WTC11 (cell line): ENCODE data around the gene DLL1. TPM values are rescaled to one million over a fixed set of nuclear protein-coding genes. Genes with fewer than 3 reads are reported as not detected.
A peak's percentile ranks its signal among the peaks of the same experiment; 100 is the strongest.

ENCODE experiments used
- ETV6 ChIP-seq: sonication (generic); formaldehyde crosslinking; IDR thresholded peaks from 2 replicates; pipeline ENCODE4 v1.8.1; 2022; ENCODE audit warnings: mild to moderate bottlenecking, missing genetic modification reagents
- FOXJ3 ChIP-seq: sonication (generic); formaldehyde crosslinking; IDR thresholded peaks from 2 replicates; pipeline ENCODE4 v1.9.0; 2021; ENCODE audit warnings: missing genetic modification reagents, mild to moderate bottlenecking, borderline replicate concordance
- GABPB1 ChIP-seq: sonication (generic); formaldehyde crosslinking; IDR thresholded peaks from 2 replicates; pipeline ENCODE4 v1.8.1; 2023; ENCODE audit warnings: mild to moderate bottlenecking, missing genetic modification reagents
- IRF2 ChIP-seq: sonication (generic); formaldehyde crosslinking; IDR thresholded peaks from 2 replicates; pipeline ENCODE4 v1.8.0; 2022; ENCODE audit warnings: low read depth, missing genetic modification reagents, borderline replicate concordance
- JUN ChIP-seq: sonication (generic); formaldehyde crosslinking; IDR thresholded peaks from 2 replicates; pipeline ENCODE4 v1.8.0; 2023; ENCODE audit warnings: mild to moderate bottlenecking, missing genetic modification reagents
- MYBL2 ChIP-seq: sonication (generic); formaldehyde crosslinking; IDR thresholded peaks from 2 replicates; pipeline ENCODE4 v1.8.1; 2023; ENCODE audit warnings: mild to moderate bottlenecking, moderate library complexity, missing genetic modification reagents
- NR1H2 ChIP-seq: sonication (generic); formaldehyde crosslinking; IDR thresholded peaks from 2 replicates; pipeline ENCODE4 v1.9.0; 2021; ENCODE audit warnings: mild to moderate bottlenecking, moderate library complexity, missing genetic modification reagents
- PRRX2 ChIP-seq: fragments of 250-450 bp; sonication (Bioruptor Pico); IDR thresholded peaks from 2 replicates; pipeline ENCODE4 v1.8.0; 2021; ENCODE audit warnings: mild to moderate bottlenecking
- SMAD3 ChIP-seq: sonication (generic); formaldehyde crosslinking; IDR thresholded peaks from 2 replicates; pipeline ENCODE4 v1.8.0; 2022; ENCODE audit warnings: missing genetic modification reagents, mild to moderate bottlenecking, borderline replicate concordance
- TEAD1 ChIP-seq: sonication (generic); formaldehyde crosslinking; IDR thresholded peaks from 2 replicates; pipeline ENCODE4 v1.8.0; 2022; ENCODE audit warnings: mild to moderate bottlenecking, missing genetic modification reagents
- TP53 ChIP-seq: sonication (generic); formaldehyde crosslinking; IDR thresholded peaks from 2 replicates; pipeline ENCODE4 v1.8.1; 2023; ENCODE audit warnings: mild to moderate bottlenecking, missing genetic modification reagents
- ZNF219 ChIP-seq: sonication (generic); formaldehyde crosslinking; IDR thresholded peaks from 2 replicates; pipeline ENCODE4 v1.8.0; 2023; ENCODE audit warnings: missing genetic modification reagents, mild to moderate bottlenecking, borderline replicate concordance
- ZNF232 ChIP-seq: sonication (generic); formaldehyde crosslinking; IDR thresholded peaks from 2 replicates; pipeline ENCODE4 v1.8.0; 2022; ENCODE audit warnings: mild to moderate bottlenecking, missing genetic modification reagents
- ZNF263 ChIP-seq: sonication (generic); formaldehyde crosslinking; IDR thresholded peaks from 2 replicates; pipeline ENCODE4 v1.8.1; 2022; ENCODE audit warnings: low read depth, mild to moderate bottlenecking, moderate library complexity, missing genetic modification reagents
- ZNF396 ChIP-seq: fragments of 250-450 bp; sonication (Bioruptor Pico); IDR thresholded peaks from 2 replicates; pipeline ENCODE4 v1.8.0; 2021; ENCODE audit warnings: mild to moderate bottlenecking, moderate library complexity, borderline replicate concordance
- total RNA-seq: library from RNA; stranded (reverse); gene quantifications from 3 replicates; pipeline ENCODE4 v1.2.3, GENCODE V29; 2021
- TF ChIP-seq, protein P1 (sequence below): fragments of 250-450 bp; sonication (Bioruptor Pico); IDR thresholded peaks from 2 replicates; pipeline ENCODE4 v1.8.0; 2021; ENCODE audit warnings: mild to moderate bottlenecking
- TF ChIP-seq, protein P2 (sequence below): fragments of 250-450 bp; sonication (Bioruptor Pico); conservative IDR thresholded peaks from 2 replicates; pipeline ENCODE4 v1.9.0; 2021; ENCODE audit warnings: mild to moderate bottlenecking
- TF ChIP-seq, protein P3 (sequence below): sonication (generic); formaldehyde crosslinking; IDR thresholded peaks from 2 replicates; pipeline ENCODE4 v1.8.1; 2022; ENCODE audit warnings: low read depth, mild to moderate bottlenecking, moderate library complexity, missing genetic modification reagents, borderline replicate concordance
- TF ChIP-seq, protein P4 (sequence below): sonication (generic); formaldehyde crosslinking; IDR thresholded peaks from 2 replicates; pipeline ENCODE4 v1.8.1; 2023; ENCODE audit warnings: mild to moderate bottlenecking, missing genetic modification reagents, moderate library complexity
- TF ChIP-seq, protein P5 (sequence below): fragments of 250-450 bp; sonication (Bioruptor Pico); IDR thresholded peaks from 2 replicates; pipeline ENCODE4 v1.9.0; 2021; ENCODE audit warnings: moderate library complexity, mild to moderate bottlenecking, inconsistent platforms, borderline replicate concordance
- TF ChIP-seq, protein P6 (sequence below): sonication (generic); formaldehyde crosslinking; IDR thresholded peaks from 2 replicates; pipeline ENCODE4 v1.8.1; 2022; ENCODE audit warnings: mild to moderate bottlenecking, missing genetic modification reagents, moderate library complexity, borderline replicate concordance
- TF ChIP-seq, protein P7 (sequence below): fragments of 250-450 bp; sonication (Bioruptor Pico); IDR thresholded peaks from 2 replicates; pipeline ENCODE4 v1.9.0; 2021; ENCODE audit warnings: mild to moderate bottlenecking, borderline replicate concordance
- TF ChIP-seq, protein P8 (sequence below): sonication (generic); formaldehyde crosslinking; IDR thresholded peaks from 2 replicates; pipeline ENCODE4 v1.8.0; 2023; ENCODE audit warnings: mild to moderate bottlenecking, missing genetic modification reagents
- TF ChIP-seq, protein P9 (sequence below): sonication (generic); formaldehyde crosslinking; IDR thresholded peaks from 2 replicates; pipeline ENCODE4 v1.8.1; 2023; ENCODE audit warnings: mild to moderate bottlenecking, missing genetic modification reagents

DLL1 gene
- total RNA-seq, 1 experiment from 2014 or later: 25.3 TPM

DNA sequence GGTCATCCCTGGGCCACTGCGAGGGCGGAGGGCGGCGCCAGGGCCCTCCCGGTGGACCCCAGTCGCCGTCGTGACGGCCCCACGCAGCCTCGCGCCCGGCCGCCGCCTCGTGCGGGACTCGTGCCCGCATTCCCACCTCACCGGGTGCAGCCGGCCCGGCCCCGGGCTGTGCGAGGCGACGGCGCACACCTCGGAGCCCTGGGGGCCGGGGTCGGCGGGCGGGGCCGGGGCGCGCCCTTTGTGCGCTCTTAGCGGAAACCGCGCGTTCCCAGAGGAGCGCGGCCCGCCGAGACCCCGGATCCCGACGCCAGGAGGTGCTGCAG is 5.5 kb upstream of the DLL1 start (continued):
- peak; percentile 47; the same call in 1 of the 2 replicates for TF ChIP-seq TP53
- TF ChIP-seq, protein P1, sequence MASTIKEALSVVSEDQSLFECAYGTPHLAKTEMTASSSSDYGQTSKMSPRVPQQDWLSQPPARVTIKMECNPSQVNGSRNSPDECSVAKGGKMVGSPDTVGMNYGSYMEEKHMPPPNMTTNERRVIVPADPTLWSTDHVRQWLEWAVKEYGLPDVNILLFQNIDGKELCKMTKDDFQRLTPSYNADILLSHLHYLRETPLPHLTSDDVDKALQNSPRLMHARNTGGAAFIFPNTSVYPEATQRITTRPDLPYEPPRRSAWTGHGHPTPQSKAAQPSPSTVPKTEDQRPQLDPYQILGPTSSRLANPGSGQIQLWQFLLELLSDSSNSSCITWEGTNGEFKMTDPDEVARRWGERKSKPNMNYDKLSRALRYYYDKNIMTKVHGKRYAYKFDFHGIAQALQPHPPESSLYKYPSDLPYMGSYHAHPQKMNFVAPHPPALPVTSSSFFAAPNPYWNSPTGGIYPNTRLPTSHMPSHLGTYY (CRISPR knock-in tag): no peak
- no peak for TF ChIP-seq ZNF396 (CRISPR knock-in tag)
- TF ChIP-seq, protein P2, sequence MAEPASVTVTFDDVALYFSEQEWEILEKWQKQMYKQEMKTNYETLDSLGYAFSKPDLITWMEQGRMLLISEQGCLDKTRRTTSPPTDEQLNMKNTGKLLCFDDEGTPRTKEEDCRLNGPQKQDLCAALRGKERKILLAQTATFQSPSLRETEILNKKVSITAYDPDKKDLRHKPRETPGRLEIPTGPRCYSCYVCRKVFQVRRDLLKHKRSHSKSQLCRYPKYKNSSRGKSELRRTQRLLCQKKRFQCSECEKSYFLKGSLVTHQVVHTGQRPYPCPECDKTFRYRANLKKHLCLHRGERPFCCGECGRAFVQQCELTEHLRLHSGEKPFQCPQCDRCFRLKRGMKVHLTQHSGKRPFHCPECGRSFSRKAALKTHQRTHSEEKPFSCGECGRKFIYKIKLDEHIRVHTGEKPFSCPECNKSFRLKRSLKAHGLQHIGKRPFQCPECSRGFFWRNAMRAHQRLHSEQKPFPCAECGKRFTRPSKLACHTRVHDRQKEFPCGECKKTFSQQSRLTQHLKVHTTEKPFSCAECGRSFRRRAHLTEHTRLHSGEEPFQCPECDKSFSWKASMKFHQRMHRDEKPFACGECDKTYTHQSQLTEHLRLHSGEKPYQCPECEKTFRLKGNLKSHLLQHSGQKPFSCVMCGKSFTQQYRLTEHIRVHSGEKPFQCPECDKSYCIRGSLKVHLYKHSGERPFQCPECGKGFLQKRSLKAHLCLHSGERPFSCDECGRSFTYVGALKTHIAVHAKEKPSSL: no peak
- TF ChIP-seq, protein P3, sequence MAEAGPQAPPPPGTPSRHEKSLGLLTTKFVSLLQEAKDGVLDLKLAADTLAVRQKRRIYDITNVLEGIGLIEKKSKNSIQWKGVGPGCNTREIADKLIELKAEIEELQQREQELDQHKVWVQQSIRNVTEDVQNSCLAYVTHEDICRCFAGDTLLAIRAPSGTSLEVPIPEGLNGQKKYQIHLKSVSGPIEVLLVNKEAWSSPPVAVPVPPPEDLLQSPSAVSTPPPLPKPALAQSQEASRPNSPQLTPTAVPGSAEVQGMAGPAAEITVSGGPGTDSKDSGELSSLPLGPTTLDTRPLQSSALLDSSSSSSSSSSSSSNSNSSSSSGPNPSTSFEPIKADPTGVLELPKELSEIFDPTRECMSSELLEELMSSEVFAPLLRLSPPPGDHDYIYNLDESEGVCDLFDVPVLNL (CRISPR knock-in tag): no peak
- TF ChIP-seq, protein P4, sequence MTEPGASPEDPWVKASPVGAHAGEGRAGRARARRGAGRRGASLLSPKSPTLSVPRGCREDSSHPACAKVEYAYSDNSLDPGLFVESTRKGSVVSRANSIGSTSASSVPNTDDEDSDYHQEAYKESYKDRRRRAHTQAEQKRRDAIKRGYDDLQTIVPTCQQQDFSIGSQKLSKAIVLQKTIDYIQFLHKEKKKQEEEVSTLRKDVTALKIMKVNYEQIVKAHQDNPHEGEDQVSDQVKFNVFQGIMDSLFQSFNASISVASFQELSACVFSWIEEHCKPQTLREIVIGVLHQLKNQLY (CRISPR knock-in tag): no peak
- TF ChIP-seq MYBL2 (CRISPR knock-in tag): no peak
- TF ChIP-seq, protein P5, sequence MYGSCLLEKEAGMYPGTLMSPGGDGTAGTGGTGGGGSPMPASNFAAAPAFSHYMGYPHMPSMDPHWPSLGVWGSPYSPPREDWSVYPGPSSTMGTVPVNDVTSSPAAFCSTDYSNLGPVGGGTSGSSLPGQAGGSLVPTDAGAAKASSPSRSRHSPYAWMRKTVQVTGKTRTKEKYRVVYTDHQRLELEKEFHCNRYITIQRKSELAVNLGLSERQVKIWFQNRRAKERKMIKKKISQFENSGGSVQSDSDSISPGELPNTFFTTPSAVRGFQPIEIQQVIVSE: no peak
- no peak for TF ChIP-seq ZNF232 (CRISPR knock-in tag)
- peak; percentile 88; the same call in 1 of the 2 replicates for TF ChIP-seq ZNF219 (CRISPR knock-in tag)
- TF ChIP-seq GABPB1 (CRISPR knock-in tag): no peak
- TF ChIP-seq, protein P6, sequence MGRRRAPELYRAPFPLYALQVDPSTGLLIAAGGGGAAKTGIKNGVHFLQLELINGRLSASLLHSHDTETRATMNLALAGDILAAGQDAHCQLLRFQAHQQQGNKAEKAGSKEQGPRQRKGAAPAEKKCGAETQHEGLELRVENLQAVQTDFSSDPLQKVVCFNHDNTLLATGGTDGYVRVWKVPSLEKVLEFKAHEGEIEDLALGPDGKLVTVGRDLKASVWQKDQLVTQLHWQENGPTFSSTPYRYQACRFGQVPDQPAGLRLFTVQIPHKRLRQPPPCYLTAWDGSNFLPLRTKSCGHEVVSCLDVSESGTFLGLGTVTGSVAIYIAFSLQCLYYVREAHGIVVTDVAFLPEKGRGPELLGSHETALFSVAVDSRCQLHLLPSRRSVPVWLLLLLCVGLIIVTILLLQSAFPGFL: no peak
- TF ChIP-seq TEAD1 (CRISPR knock-in tag): no peak
- no peak for TF ChIP-seq NR1H2 (CRISPR knock-in tag)
- TF ChIP-seq, protein P7, sequence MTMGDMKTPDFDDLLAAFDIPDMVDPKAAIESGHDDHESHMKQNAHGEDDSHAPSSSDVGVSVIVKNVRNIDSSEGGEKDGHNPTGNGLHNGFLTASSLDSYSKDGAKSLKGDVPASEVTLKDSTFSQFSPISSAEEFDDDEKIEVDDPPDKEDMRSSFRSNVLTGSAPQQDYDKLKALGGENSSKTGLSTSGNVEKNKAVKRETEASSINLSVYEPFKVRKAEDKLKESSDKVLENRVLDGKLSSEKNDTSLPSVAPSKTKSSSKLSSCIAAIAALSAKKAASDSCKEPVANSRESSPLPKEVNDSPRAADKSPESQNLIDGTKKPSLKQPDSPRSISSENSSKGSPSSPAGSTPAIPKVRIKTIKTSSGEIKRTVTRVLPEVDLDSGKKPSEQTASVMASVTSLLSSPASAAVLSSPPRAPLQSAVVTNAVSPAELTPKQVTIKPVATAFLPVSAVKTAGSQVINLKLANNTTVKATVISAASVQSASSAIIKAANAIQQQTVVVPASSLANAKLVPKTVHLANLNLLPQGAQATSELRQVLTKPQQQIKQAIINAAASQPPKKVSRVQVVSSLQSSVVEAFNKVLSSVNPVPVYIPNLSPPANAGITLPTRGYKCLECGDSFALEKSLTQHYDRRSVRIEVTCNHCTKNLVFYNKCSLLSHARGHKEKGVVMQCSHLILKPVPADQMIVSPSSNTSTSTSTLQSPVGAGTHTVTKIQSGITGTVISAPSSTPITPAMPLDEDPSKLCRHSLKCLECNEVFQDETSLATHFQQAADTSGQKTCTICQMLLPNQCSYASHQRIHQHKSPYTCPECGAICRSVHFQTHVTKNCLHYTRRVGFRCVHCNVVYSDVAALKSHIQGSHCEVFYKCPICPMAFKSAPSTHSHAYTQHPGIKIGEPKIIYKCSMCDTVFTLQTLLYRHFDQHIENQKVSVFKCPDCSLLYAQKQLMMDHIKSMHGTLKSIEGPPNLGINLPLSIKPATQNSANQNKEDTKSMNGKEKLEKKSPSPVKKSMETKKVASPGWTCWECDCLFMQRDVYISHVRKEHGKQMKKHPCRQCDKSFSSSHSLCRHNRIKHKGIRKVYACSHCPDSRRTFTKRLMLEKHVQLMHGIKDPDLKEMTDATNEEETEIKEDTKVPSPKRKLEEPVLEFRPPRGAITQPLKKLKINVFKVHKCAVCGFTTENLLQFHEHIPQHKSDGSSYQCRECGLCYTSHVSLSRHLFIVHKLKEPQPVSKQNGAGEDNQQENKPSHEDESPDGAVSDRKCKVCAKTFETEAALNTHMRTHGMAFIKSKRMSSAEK: no peak
- TF ChIP-seq PRRX2: no peak
- peak; percentile 84 for TF ChIP-seq JUN (CRISPR knock-in tag)
- no peak; the same call in 1 of the 2 replicates for TF ChIP-seq IRF2 (CRISPR knock-in tag)
- no peak for TF ChIP-seq FOXJ3 (CRISPR knock-in tag)
- TF ChIP-seq, protein P8, sequence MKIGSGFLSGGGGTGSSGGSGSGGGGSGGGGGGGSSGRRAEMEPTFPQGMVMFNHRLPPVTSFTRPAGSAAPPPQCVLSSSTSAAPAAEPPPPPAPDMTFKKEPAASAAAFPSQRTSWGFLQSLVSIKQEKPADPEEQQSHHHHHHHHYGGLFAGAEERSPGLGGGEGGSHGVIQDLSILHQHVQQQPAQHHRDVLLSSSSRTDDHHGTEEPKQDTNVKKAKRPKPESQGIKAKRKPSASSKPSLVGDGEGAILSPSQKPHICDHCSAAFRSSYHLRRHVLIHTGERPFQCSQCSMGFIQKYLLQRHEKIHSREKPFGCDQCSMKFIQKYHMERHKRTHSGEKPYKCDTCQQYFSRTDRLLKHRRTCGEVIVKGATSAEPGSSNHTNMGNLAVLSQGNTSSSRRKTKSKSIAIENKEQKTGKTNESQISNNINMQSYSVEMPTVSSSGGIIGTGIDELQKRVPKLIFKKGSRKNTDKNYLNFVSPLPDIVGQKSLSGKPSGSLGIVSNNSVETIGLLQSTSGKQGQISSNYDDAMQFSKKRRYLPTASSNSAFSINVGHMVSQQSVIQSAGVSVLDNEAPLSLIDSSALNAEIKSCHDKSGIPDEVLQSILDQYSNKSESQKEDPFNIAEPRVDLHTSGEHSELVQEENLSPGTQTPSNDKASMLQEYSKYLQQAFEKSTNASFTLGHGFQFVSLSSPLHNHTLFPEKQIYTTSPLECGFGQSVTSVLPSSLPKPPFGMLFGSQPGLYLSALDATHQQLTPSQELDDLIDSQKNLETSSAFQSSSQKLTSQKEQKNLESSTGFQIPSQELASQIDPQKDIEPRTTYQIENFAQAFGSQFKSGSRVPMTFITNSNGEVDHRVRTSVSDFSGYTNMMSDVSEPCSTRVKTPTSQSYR (CRISPR knock-in tag): no peak
- no peak; the same call in 1 of the 2 replicates for TF ChIP-seq ETV6
- TF ChIP-seq, protein P9, sequence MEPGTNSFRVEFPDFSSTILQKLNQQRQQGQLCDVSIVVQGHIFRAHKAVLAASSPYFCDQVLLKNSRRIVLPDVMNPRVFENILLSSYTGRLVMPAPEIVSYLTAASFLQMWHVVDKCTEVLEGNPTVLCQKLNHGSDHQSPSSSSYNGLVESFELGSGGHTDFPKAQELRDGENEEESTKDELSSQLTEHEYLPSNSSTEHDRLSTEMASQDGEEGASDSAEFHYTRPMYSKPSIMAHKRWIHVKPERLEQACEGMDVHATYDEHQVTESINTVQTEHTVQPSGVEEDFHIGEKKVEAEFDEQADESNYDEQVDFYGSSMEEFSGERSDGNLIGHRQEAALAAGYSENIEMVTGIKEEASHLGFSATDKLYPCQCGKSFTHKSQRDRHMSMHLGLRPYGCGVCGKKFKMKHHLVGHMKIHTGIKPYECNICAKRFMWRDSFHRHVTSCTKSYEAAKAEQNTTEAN (CRISPR knock-in tag): 0 out of 2 replicates have a peak, but pooled peaks have one; percentile 0
- no peak for TF ChIP-seq SMAD3
- TF ChIP-seq ZNF263 (CRISPR knock-in tag): no peak; the same call in 1 of the 2 replicates
